K562 (cell line): ENCODE measurements around the gene MEGF11. TPM values are rescaled to one million over a fixed set of nuclear protein-coding genes. Genes with fewer than 3 reads are reported as not detected.

Source experiments
- ATAC-seq: fragments of 200-7000 bp; cut with Tn5 transposase; 3 replicates; pipeline ENCODE4 v1.9.1; 2020; ENCODE audit warnings: moderate library complexity
- BruUV-seq: library from RNA; stranded (reverse); fragments of 400-500 nt; replicated peaks from 2 replicates; lab custom pipeline; 2021; lab: Mats Ljungman, UMichigan
- CTCF ChIA-PET: fragments of 300-600 bp; formaldehyde crosslinking; extraction: SDS; loops from one replicate; lab custom pipeline; 2021; ENCODE audit warnings: low intra/inter-chr PET ratio; lab: Yijun Ruan, JAX
- POLR2A ChIA-PET: fragments of 300-600, 350-650 bp; sonication (Branson Sonifier 250); formaldehyde crosslinking; extraction: SDS; loops from one replicate; lab custom pipeline; 2021; ENCODE audit warnings: antibody characterized with exemption, inconsistent platforms; lab: Yijun Ruan, JAX
- DNase-seq, 4 experiments: peaks; one replicate each; pipeline versions ENCODE4 v3.0.0 to v3.0.0-alpha.2; 2011 to 2018; ENCODE audit warnings: low spot score in 3 of 4, mixed read lengths in 3 of 4; ENCODE audit errors: extremely low read depth in 1 of 4
- FAIRE-seq: peaks from 2 replicates; lab custom pipeline; 2011; peaks lifted over from hg19 to GRCh38; lab: Jason Lieb, UNC
- H2AFZ ChIP-seq: 2 replicates; pipeline ENCODE4 v1.6.0; 2011; ENCODE audit warnings: low read depth, low read length, control low read depth, inconsistent platforms
- H3K27ac ChIP-seq: fragments of 200-600 bp; 3 replicates; pipeline ENCODE4 v1.8.0; 2011; ENCODE audit warnings: low read depth, mild to moderate bottlenecking, control low read depth, inconsistent platforms, low read length, moderate library complexity, mixed read lengths; ENCODE audit errors: extremely low read depth
- H3K27me3 ChIP-seq, 2 experiments: fragments of 300-600 bp in 1 of 2; 2 replicates in 1 of 2; 3 replicates in 1 of 2; pipeline versions ENCODE4 v1.6.0 to v1.8.0; 2011; ENCODE audit warnings: inconsistent platforms in 2 of 2, low read length in 2 of 2, mild to moderate bottlenecking in 1 of 2, mixed read lengths in 1 of 2, moderate library complexity in 1 of 2; ENCODE audit not compliant: control insufficient read depth in 2 of 2, insufficient read depth in 2 of 2
- H3K36me3 ChIP-seq: fragments of 300-600 bp; 3 replicates; pipeline ENCODE4 v1.8.0; 2011; ENCODE audit warnings: mild to moderate bottlenecking, low read length, inconsistent platforms; ENCODE audit not compliant: control insufficient read depth, insufficient read depth
- H3K4me1 ChIP-seq, 2 experiments: fragments of 200-600 bp in 1 of 2; replicated peaks in 1 of 2; 2 replicates in 1 of 2; 3 replicates in 1 of 2; pipeline versions ENCODE4 v1.5.1 to v1.8.0; 2011; ENCODE audit warnings: inconsistent platforms in 2 of 2, low read length in 2 of 2, mild to moderate bottlenecking in 1 of 2, mixed read lengths in 1 of 2, moderate library complexity in 1 of 2; ENCODE audit not compliant: control insufficient read depth in 2 of 2, insufficient read depth in 2 of 2
- H3K4me2 ChIP-seq: 2 replicates; pipeline ENCODE4 v1.6.1; 2011; ENCODE audit warnings: low read length, control low read depth, inconsistent platforms, mixed read lengths; ENCODE audit not compliant: insufficient read depth
- H3K4me3 ChIP-seq: fragments of 200-600 bp; sonication (generic), shearing (Covaris generic); 2 replicates; pipeline ENCODE4 v1.5.1; 2016; ENCODE audit warnings: control low read depth, inconsistent platforms
- H3K79me2 ChIP-seq: fragments of 200-600 bp; 3 replicates; pipeline ENCODE4 v1.8.0; 2011; ENCODE audit warnings: low read length, inconsistent platforms; ENCODE audit not compliant: control insufficient read depth, insufficient read depth
- H3K9ac ChIP-seq, 2 experiments: 2 replicates each; pipeline versions ENCODE4 v1.6.0 to v1.6.1; 2011; ENCODE audit warnings: low read depth in 2 of 2, low read length in 2 of 2, control low read depth in 1 of 2, inconsistent platforms in 1 of 2, mild to moderate bottlenecking in 1 of 2, mixed read lengths in 1 of 2; ENCODE audit not compliant: insufficient read depth in 1 of 2
- H3K9me1 ChIP-seq: one replicate; pipeline ENCODE4 v1.6.0; 2011; ENCODE audit warnings: inconsistent platforms, mild to moderate bottlenecking, low read length, moderate library complexity; ENCODE audit not compliant: control insufficient read depth, insufficient read depth
- H3K9me3 ChIP-seq: replicated peaks from 2 replicates; pipeline ENCODE4 v1.5.1; 2011; ENCODE audit warnings: low read depth, low read length, inconsistent platforms; ENCODE audit not compliant: control insufficient read depth, insufficient read depth
- H4K20me1 ChIP-seq: replicated peaks from 2 replicates; pipeline ENCODE4 v1.6.1; 2011; ENCODE audit warnings: low read length, inconsistent platforms, mixed read lengths; ENCODE audit not compliant: control insufficient read depth, insufficient read depth
- ADNP ChIP-seq: fragments of 200-800 bp; sonication (Bioruptor generic); IDR thresholded peaks from 2 replicates; pipeline ENCODE4 v1.6.1; 2016; ENCODE audit warnings: missing genetic modification characterization, missing compliant biosample characterization
- CBFA2T3 ChIP-seq: fragments of 450-650 bp; IDR thresholded peaks from 2 replicates; pipeline ENCODE4 v1.6.1; 2017
- DNMT1 ChIP-seq: fragments of 450-650 bp; IDR thresholded peaks from 2 replicates; pipeline ENCODE4 v1.6.1; 2016; ENCODE audit warnings: antibody characterized with exemption, mild to moderate bottlenecking
- EGR1 ChIP-seq: fragments of 450-650 bp; conservative IDR thresholded peaks from 2 replicates; pipeline ENCODE4 v1.6.1; 2017; ENCODE audit warnings: mild to moderate bottlenecking
- MTA2 ChIP-seq: fragments of 450-650 bp; IDR thresholded peaks from 2 replicates; pipeline ENCODE4 v1.6.1; 2016; ENCODE audit warnings: low read depth
- NBN ChIP-seq: fragments of 450-650 bp; IDR thresholded peaks from 2 replicates; pipeline ENCODE4 v1.6.1; 2016; ENCODE audit warnings: low read depth, mild to moderate bottlenecking
- NCOA1 ChIP-seq: fragments of 450-650 bp; IDR thresholded peaks from 2 replicates; pipeline ENCODE4 v1.6.1; 2016; ENCODE audit warnings: low read depth
- POLR2B ChIP-seq: fragments of 450-650 bp; IDR thresholded peaks from 2 replicates; pipeline ENCODE4 v1.6.1; 2018; ENCODE audit warnings: low read depth; ENCODE audit not compliant: partially characterized antibody
- PTBP1 ChIP-seq: fragments of 200-400 bp; formaldehyde crosslinking; IDR thresholded peaks from 2 replicates; pipeline ENCODE4 v1.6.1; 2017; ENCODE audit warnings: low read depth, low read length
- RAD21 ChIP-seq, 2 experiments: fragments of 250-450 bp in 1 of 2; fragments of 450-650 bp in 1 of 2; sonication (Bioruptor Pico) in 1 of 2; formaldehyde crosslinking in 1 of 2; IDR thresholded peaks in 1 of 2; conservative IDR thresholded peaks in 1 of 2; 2 replicates each; pipeline versions ENCODE4 v1.4.0 to v1.8.0; 2020 to 2022; ENCODE audit warnings: mild to moderate bottlenecking in 2 of 2, moderate library complexity in 1 of 2
- TARDBP ChIP-seq: fragments of 450-650 bp; IDR thresholded peaks from 2 replicates; pipeline ENCODE4 v1.6.1; 2016
- ZNF133 ChIP-seq: fragments of 250-450 bp; sonication (Bioruptor Pico); IDR thresholded peaks from 2 replicates; pipeline ENCODE4 v1.4.0; 2020; ENCODE audit warnings: mild to moderate bottlenecking
- WGBS: fragments of 100-300 bp; shearing (Covaris generic); methylation state at CpG from one replicate; pipeline ENCODE4 v1.1.6; 2016; ENCODE audit warnings: low coverage, mixed read lengths; ENCODE audit not compliant: insufficient coverage; ENCODE audit errors: missing lambda C conversion rate; 5-methylcytosine and 5-hydroxymethylcytosine counted together
- in situ Hi-C: fragments of 300-500 bp; cut with MboI; formaldehyde crosslinking; loops from 4 replicates; pipeline ENCODE4 v1.15.0; 2018; ENCODE audit warnings: inconsistent platforms, mixed read lengths
- intact Hi-C: fragments of 100-400 bp; cut with micrococcal nuclease; formaldehyde crosslinking; loops from 2 replicates; pipeline ENCODE4 v1.14.2; 2022
- polyA plus RNA-seq, 8 experiments: library from polyadenylated mRNA; depleted of rRNA in 4 of 8; stranded (reverse) in 5 of 8; unstranded in 3 of 8; fragments of >200 nt; fragmentation: Nextera tagmentation in 2 of 8; fragmentation: Illumina TruSeq in 1 of 8; extraction: Ambion mirVana in 2 of 8; extraction: Trizol in 1 of 8; gene quantifications; 2 replicates each; pipeline versions ENCODE4 v1.2.1 to v1.2.3, GENCODE V29; 2011 to 2014; ENCODE audit warnings: inconsistent platforms in 1 of 8, missing spikeins in 1 of 8
- total RNA-seq, 7 experiments: library from RNA; depleted of rRNA in 6 of 7; stranded (reverse); fragments of >200 nt in 6 of 7; fragmentation: Illumina TruSeq in 2 of 7; extraction: Trizol in 2 of 7; gene quantifications; 2 replicates each; pipeline versions ENCODE4 v1.2.1 to v1.2.3, GENCODE V29; 2011 to 2021; ENCODE audit warnings: low replicate concordance in 1 of 7
- TF ChIP-seq, protein P1 (sequence below), 3 experiments: IDR thresholded peaks in 2 of 3; conservative IDR thresholded peaks in 1 of 3; 2 replicates each; pipeline ENCODE4 v1.5.1; 2011 to 2012; ENCODE audit warnings: low read length in 3 of 3, mild to moderate bottlenecking in 3 of 3, control low read depth in 2 of 3, improper control_type of control experiment in 1 of 3, inconsistent platforms in 1 of 3, low read depth in 1 of 3, mixed read lengths in 1 of 3, moderate library complexity in 1 of 3; ENCODE audit not compliant: insufficient read depth in 2 of 3
- TF ChIP-seq, protein P2 (sequence below): fragments of 450-650 bp; IDR thresholded peaks from one replicate; pipeline ENCODE4 v1.6.1; 2018; ENCODE audit warnings: mild to moderate bottlenecking, moderate library complexity; ENCODE audit not compliant: partially characterized antibody
- TF ChIP-seq, protein P3 (sequence below): fragments of 250-450 bp; sonication (Bioruptor Pico); IDR thresholded peaks from 2 replicates; pipeline ENCODE4 v1.4.0; 2020; ENCODE audit warnings: mild to moderate bottlenecking
- TF ChIP-seq, protein P4 (sequence below): fragments of 250-450 bp; sonication (Bioruptor Pico); IDR thresholded peaks from 2 replicates; pipeline ENCODE4 v1.9.0; 2021; ENCODE audit warnings: mild to moderate bottlenecking

The MEGF11 gene
- total and polyA plus RNA-seq, 9 of the 15 experiments (the other 6 are each of a cell fraction or from before 2014, with no cell fraction given) = 0.06 to 0.23 (median 0.20) TPM; not detected in 6

DNA sequence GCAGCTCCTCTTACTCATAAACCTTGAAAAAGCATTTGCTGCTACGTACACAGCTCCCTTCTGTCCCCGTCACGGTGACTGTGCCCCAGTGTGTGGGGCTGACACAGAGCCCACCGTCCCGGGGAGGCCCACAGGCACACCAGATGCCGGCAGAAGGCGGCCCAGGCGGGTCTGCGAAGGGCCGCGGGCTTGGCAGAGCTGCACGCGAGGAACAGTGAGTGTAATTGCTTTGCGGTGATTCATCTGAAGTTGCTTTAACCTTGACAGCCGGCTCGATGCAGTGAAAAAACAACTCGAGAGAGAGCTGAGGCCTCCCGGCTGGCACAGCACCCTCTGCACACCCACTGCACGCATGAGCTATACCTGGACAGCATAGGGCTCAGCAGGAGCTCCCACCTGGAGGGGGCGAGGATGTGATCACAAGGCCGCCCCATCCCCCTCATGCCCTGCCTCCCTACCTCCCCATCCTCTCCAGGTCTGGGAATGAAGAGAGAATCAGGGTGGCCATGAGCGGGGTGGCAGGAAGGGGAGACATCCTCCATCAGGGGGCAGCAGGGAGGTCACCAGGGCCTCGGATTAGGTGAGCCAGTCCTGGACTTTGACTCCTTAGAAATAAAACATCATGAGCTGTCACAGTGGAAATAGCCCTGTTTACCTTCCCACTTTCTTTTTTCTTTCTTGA is 172.7 kb downstream of the MEGF11 start:
- intact Hi-C loops = no loop called here
- H4K20me1 ChIP-seq = 0 out of 2 replicates have a peak, but pooled peaks cover 5% of the 10 kb centered on the region
- H3K27me3 ChIP-seq = peaks cover 13 to 42% of the 10 kb centered on the region in 2 experiments; a peak in 3 of 5 replicates
- in situ Hi-C loops = no loop called here
- no peaks in the 10 kb centered on the region for H3K9me1 ChIP-seq
- no TSS peak for BruUV-seq
- H3K9me3 ChIP-seq = 0 out of 2 replicates have a peak, but pooled peaks cover 2% of the 10 kb centered on the region
- WGBS = 5% methylated on average over 19 of the region's 23 CpGs
- ATAC-seq (0 out of 3 replicates have a peak, but pooled peaks have one; percentile 42), DNase-seq (peak in 3 of 4 experiments; percentile 7 to 25 (median 17)), FAIRE-seq (no peak)
- CTCF ChIA-PET = no interaction called here
- TF ChIP-seq, protein P1, sequence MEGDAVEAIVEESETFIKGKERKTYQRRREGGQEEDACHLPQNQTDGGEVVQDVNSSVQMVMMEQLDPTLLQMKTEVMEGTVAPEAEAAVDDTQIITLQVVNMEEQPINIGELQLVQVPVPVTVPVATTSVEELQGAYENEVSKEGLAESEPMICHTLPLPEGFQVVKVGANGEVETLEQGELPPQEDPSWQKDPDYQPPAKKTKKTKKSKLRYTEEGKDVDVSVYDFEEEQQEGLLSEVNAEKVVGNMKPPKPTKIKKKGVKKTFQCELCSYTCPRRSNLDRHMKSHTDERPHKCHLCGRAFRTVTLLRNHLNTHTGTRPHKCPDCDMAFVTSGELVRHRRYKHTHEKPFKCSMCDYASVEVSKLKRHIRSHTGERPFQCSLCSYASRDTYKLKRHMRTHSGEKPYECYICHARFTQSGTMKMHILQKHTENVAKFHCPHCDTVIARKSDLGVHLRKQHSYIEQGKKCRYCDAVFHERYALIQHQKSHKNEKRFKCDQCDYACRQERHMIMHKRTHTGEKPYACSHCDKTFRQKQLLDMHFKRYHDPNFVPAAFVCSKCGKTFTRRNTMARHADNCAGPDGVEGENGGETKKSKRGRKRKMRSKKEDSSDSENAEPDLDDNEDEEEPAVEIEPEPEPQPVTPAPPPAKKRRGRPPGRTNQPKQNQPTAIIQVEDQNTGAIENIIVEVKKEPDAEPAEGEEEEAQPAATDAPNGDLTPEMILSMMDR (IDR thresholded peaks at IDR 0.05 in 2 of 3, conservative IDR thresholded peaks at IDR 0.05 in 1 of 3; ENCODE audit: insufficient read depth in 2 of 3, low read depth in 1 of 3, low read length in 3 of 3) = peak; percentile 12 to 25 (median 21); a peak in 1 of 6 replicates
- TF ChIP-seq ZNF133 (CRISPR knock-in tag) (no peak), POLR2B (no peak), EGR1 (no peak), TARDBP (no peak), NCOA1 (no peak), MTA2 (no peak), NBN (no peak), RAD21 (CRISPR knock-in tag; conservative IDR thresholded peaks at IDR 0.05 in 1 of 2, IDR thresholded peaks at IDR 0.05 in 1 of 2) (peak in 1 of 2 experiments; percentile 10; a peak in 1 of 4 replicates), PTBP1 (no peak), ADNP (no peak), CBFA2T3 (no peak), DNMT1 (no peak)
- TF ChIP-seq, protein P2, sequence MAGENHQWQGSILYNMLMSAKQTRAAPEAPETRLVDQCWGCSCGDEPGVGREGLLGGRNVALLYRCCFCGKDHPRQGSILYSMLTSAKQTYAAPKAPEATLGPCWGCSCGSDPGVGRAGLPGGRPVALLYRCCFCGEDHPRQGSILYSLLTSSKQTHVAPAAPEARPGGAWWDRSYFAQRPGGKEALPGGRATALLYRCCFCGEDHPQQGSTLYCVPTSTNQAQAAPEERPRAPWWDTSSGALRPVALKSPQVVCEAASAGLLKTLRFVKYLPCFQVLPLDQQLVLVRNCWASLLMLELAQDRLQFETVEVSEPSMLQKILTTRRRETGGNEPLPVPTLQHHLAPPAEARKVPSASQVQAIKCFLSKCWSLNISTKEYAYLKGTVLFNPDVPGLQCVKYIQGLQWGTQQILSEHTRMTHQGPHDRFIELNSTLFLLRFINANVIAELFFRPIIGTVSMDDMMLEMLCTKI = no peak
- TF ChIP-seq, protein P3, sequence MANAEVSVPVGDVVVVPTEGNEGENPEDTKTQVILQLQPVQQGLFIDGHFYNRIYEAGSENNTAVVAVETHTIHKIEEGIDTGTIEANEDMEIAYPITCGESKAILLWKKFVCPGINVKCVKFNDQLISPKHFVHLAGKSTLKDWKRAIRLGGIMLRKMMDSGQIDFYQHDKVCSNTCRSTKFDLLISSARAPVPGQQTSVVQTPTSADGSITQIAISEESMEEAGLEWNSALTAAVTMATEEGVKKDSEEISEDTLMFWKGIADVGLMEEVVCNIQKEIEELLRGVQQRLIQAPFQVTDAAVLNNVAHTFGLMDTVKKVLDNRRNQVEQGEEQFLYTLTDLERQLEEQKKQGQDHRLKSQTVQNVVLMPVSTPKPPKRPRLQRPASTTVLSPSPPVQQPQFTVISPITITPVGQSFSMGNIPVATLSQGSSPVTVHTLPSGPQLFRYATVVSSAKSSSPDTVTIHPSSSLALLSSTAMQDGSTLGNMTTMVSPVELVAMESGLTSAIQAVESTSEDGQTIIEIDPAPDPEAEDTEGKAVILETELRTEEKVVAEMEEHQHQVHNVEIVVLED = no peak
- TF ChIP-seq, protein P4, sequence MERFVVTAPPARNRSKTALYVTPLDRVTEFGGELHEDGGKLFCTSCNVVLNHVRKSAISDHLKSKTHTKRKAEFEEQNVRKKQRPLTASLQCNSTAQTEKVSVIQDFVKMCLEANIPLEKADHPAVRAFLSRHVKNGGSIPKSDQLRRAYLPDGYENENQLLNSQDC (CRISPR knock-in tag) = no peak
- H3K4me1 ChIP-seq = no peaks in the 10 kb centered on the region; a peak in 1 of 5 replicates
- no peaks in the 10 kb centered on the region for H3K79me2 ChIP-seq
- no peak overlapping the region for H2AFZ ChIP-seq
- H3K4me2 ChIP-seq = no peak overlapping the region
- H3K4me3 ChIP-seq = no peak overlapping the region
- POLR2A ChIA-PET = interaction anchor here (1.0 to 1.3 kb wide), 3 partner anchors 9 to 24 kb away, joined by 3 to 4 read pairs (median 4); no protein-coding TSS in a partner anchor
- H3K9ac ChIP-seq = no peak overlapping the region
- no peaks in the 10 kb centered on the region for H3K36me3 ChIP-seq
- H3K27ac ChIP-seq = no peak overlapping the region
